ENCODE measurements around the gene HAPLN2.
"Not testable (repeated sequence)": the region's sequence is repeated elsewhere in the genome, so short reads cannot be mapped to it uniquely, and the experiment has no call there.

Gene HAPLN2

DNA sequence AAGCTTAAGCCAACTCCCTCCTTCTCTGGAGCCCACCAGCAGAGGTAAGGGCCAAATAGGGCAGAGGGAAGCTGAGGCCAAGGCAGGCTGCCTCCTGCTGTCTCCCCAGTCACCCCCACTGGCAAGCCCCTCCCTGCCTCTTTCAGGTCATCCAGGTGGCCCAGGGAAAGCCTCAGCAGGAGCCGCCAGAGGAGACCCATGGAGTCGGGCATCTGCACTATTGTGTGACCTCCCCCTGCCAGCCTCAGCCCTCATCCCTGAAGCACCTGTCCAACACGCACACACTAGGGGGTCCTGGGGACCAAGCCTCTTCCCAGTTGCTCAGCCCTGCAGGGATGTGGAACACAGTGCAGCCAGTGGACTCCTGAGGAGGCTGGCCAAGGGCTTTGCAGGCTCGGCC lies 32.9 kb upstream of the HAPLN2 start:
- DNase-seq (ENCODE audit: low read depth): no peak
- H3K4me3 ChIP-seq (ENCODE audit: low read depth, low read length): no peak overlapping the region
- TF ChIP-seq CTCF (IDR thresholded peaks at IDR 0.05; ENCODE audit: insufficient read depth, low read depth, low read length, missing control alignments): no peak

GRCh38 chr1:156586892-156587477 lies 32.2 kb upstream of the HAPLN2 start:
- H3K4me3 ChIP-seq (ENCODE audit: low read depth, low read length): no peak overlapping the region
- DNase-seq (ENCODE audit: low read depth): no peak
- TF ChIP-seq CTCF (IDR thresholded peaks at IDR 0.05; ENCODE audit: insufficient read depth, low read depth, low read length, missing control alignments): no peak

DNA sequence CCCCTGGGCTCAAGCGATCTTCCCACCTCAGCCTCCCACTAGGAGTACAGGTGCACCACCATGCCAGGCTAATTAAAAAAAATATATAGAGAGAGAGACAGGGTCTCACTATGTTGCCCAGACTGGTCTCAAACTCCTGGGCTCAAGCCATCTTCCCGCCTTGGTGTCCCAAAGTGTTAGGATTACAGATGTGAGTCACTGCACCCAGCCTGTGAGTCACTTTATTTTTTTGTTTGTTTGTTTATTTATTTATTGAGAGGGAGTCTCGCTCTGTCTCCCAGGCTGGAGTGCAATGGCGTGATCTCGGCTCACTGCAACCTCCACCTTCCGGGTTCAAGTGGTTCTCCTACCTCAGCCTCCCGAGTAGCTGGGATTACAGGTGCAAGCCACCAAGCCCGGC lies 31.3 kb upstream of the HAPLN2 start:
- H3K4me3 ChIP-seq (ENCODE audit: low read depth, low read length); DNase-seq (ENCODE audit: low read depth): not testable (repeated sequence)

- H3K4me3 ChIP-seq (ENCODE audit: low read depth, low read length): no peak overlapping the region
- TF ChIP-seq CTCF (IDR thresholded peaks at IDR 0.05; ENCODE audit: insufficient read depth, low read depth, low read length, missing control alignments): no peak
- no peak for DNase-seq (ENCODE audit: low read depth)
These were observed 29.7 kb upstream of the HAPLN2 start for GRCh38 chr1:156589546-156589945.

DNA sequence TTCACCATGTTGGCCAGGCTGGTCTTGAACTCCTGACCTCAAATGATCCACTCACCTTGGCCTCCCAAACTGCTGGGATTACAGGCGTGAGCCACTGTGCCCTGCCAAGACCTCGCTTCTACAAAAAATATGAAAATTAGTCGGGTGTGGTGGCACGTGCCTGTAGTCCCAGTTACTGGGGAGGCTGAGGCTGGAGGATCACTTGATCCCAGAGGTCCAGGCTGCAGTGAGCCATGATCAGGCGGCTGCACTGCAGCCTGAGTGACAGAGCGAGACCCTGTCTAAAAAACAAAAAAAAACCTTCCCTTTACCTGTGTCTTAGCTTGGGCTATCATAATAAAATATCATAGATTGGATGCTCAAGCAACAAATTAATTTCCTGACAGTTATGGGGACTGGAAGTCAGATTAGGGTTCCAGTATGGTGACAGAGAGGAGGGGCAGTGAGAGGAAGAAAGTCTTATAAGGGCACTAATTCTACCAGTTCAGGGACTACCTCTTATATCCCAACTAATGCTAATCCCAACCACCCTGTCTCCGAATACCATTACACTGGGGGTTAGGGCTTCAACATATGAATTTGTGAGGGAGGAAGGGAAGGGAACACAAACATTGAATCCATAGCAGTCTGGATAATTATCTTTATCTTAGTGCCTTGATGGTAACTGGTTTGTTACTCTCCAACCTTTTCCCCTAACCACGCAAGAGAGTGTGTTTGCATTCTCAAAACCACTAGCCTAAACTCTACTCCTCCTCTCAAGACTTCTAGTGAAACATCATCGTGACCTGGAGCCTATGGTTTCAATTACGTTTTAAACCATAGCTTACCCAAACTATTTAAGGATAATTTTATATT lies 28.7 kb upstream of the HAPLN2 start:
- DNase-seq (ENCODE audit: low read depth): peak; percentile 29
- peak overlapping the region; percentile 74 for H3K4me3 ChIP-seq (ENCODE audit: low read depth, low read length)
- TF ChIP-seq CTCF (IDR thresholded peaks at IDR 0.05; ENCODE audit: insufficient read depth, low read depth, low read length, missing control alignments): no peak

GRCh38 chr1:156591181-156591431 lies 28.1 kb upstream of the HAPLN2 start:
- DNase-seq (ENCODE audit: low read depth): no peak
- peak overlapping the region; percentile 74 for H3K4me3 ChIP-seq (ENCODE audit: low read depth, low read length)
- no peak for TF ChIP-seq CTCF (IDR thresholded peaks at IDR 0.05; ENCODE audit: insufficient read depth, low read depth, low read length, missing control alignments)

- peak; percentile 80 for DNase-seq (ENCODE audit: low read depth)
- no peak for TF ChIP-seq CTCF (IDR thresholded peaks at IDR 0.05; ENCODE audit: insufficient read depth, low read depth, low read length, missing control alignments)
- peak within 1 kb of the TSS; percentile 74 for H3K4me3 ChIP-seq (ENCODE audit: low read depth, low read length)
These were observed 27.6 kb upstream of the HAPLN2 start, which contains the start of gene NAXE for GRCh38 chr1:156591432-156592157. NAXE (plus strand) TSS chr1:156591776; CDS start chr1:156591805, 29 bp downstream.
